Measurements from ENCODE around the gene CAMTA1.
"Not testable (repeated sequence)": the region's sequence is repeated elsewhere in the genome, so short reads cannot be mapped to it uniquely, and the experiment has no call there.

The CAMTA1 gene

GRCh38 chr1:6827079-6827478 lies 41.8 kb downstream of the CAMTA1 start:
- H3K27me3 ChIP-seq (ENCODE audit: insufficient read depth, low read length), result no peaks in the 10 kb centered on the region
- no peak overlapping the region for H4K12ac ChIP-seq (ENCODE audit: low read depth, low read length)
- no peak overlapping the region for H2AK5ac ChIP-seq (ENCODE audit: low read length)
- no peak overlapping the region for H2AFZ ChIP-seq (ENCODE audit: insufficient read depth, low read length, poor library complexity)
- no peak overlapping the region for H4K91ac ChIP-seq (ENCODE audit: low read depth, low read length)
- H2BK12ac ChIP-seq (ENCODE audit: low read length), result no peak overlapping the region
- no peaks in the 10 kb centered on the region for H3K79me1 ChIP-seq (ENCODE audit: low read length)
- no peak overlapping the region for H3K18ac ChIP-seq (ENCODE audit: low read length)
- no peak overlapping the region for H3K4me3 ChIP-seq (ENCODE audit: low read depth, low read length)
- H3K9me3 ChIP-seq (ENCODE audit: insufficient read depth, low read depth, low read length), result no peaks in the 10 kb centered on the region
- no peak overlapping the region for H4K8ac ChIP-seq (ENCODE audit: low read depth, low read length)
- no peak overlapping the region for H3K14ac ChIP-seq (ENCODE audit: low read length)
- H3K27ac ChIP-seq (ENCODE audit: low read depth, low read length), result no peak overlapping the region
- no peak overlapping the region for H2BK5ac ChIP-seq (ENCODE audit: low read depth, low read length, poor library complexity)
- DNase-seq, result no peak
- no peak overlapping the region for H3K9ac ChIP-seq (ENCODE audit: low read length)
- no CpG with 5 or more reads among the region's 3 CpGs for WGBS (ENCODE audit: extremely low coverage, insufficient coverage, insufficient read length)
- H3K4ac ChIP-seq (ENCODE audit: low read depth, low read length), result no peak overlapping the region
- H3K4me1 ChIP-seq (ENCODE audit: control insufficient read depth in 1 of 2, insufficient read depth in 2 of 2, low read length in 2 of 2), result no peaks in the 10 kb centered on the region
- H3K79me2 ChIP-seq (ENCODE audit: control insufficient read depth, insufficient read depth, low read length, poor library complexity), result no peaks in the 10 kb centered on the region
- no peak overlapping the region for H2BK120ac ChIP-seq (ENCODE audit: insufficient read depth, low read length, poor library complexity)
- H3K4me2 ChIP-seq (ENCODE audit: low read length), result no peak overlapping the region
- H3K36me3 ChIP-seq (ENCODE audit: control insufficient read depth in 1 of 2, insufficient read depth in 2 of 2, low read length in 2 of 2), result peaks cover 1 to 2% of the 10 kb centered on the region in 2 experiments
- H3K23ac ChIP-seq (ENCODE audit: low read length), result no peak overlapping the region

GRCh38 chr1:6827630-6828165 lies 42.4 kb downstream of the CAMTA1 start:
- Histone ChIP-seq H4K91ac (ENCODE audit: low read depth, low read length) (no peak overlapping the region), H3K9me3 (ENCODE audit: insufficient read depth, low read depth, low read length) (no peaks in the 10 kb centered on the region), H3K36me3 (ENCODE audit: control insufficient read depth in 1 of 2, insufficient read depth in 2 of 2, low read length in 2 of 2) (peaks cover 1 to 2% of the 10 kb centered on the region in 2 experiments), H3K14ac (ENCODE audit: low read length) (no peak overlapping the region), H3K79me1 (ENCODE audit: low read length) (no peaks in the 10 kb centered on the region), H3K4me2 (ENCODE audit: low read length) (no peak overlapping the region), H2BK12ac (ENCODE audit: low read length) (no peak overlapping the region), H3K4ac (ENCODE audit: low read depth, low read length) (no peak overlapping the region), H2AFZ (ENCODE audit: insufficient read depth, low read length, poor library complexity) (no peak overlapping the region), H3K4me3 (ENCODE audit: low read depth, low read length) (no peak overlapping the region), H3K27me3 (ENCODE audit: insufficient read depth, low read length) (no peaks in the 10 kb centered on the region), H4K8ac (ENCODE audit: low read depth, low read length) (no peak overlapping the region), H3K79me2 (ENCODE audit: control insufficient read depth, insufficient read depth, low read length, poor library complexity) (no peaks in the 10 kb centered on the region), H2BK5ac (ENCODE audit: low read depth, low read length, poor library complexity) (no peak overlapping the region), H2AK5ac (ENCODE audit: low read length) (no peak overlapping the region), H4K12ac (ENCODE audit: low read depth, low read length) (no peak overlapping the region), H2BK120ac (ENCODE audit: insufficient read depth, low read length, poor library complexity) (no peak overlapping the region), H3K27ac (ENCODE audit: low read depth, low read length) (no peak overlapping the region), H3K23ac (ENCODE audit: low read length) (no peak overlapping the region), H3K4me1 (ENCODE audit: control insufficient read depth in 1 of 2, insufficient read depth in 2 of 2, low read length in 2 of 2) (no peaks in the 10 kb centered on the region), H3K18ac (ENCODE audit: low read length) (no peak overlapping the region), H3K9ac (ENCODE audit: low read length) (no peak overlapping the region)
- DNase-seq, result no peak
- WGBS (ENCODE audit: extremely low coverage, insufficient coverage, insufficient read length), result no CpG with 5 or more reads among the region's 10 CpGs

- no CpG with 5 or more reads among the region's 1 CpG for WGBS (ENCODE audit: extremely low coverage, insufficient coverage, insufficient read length)
- Histone ChIP-seq H3K4ac (ENCODE audit: low read depth, low read length) (no peak overlapping the region), H2AK5ac (ENCODE audit: low read length) (no peak overlapping the region), H3K23ac (ENCODE audit: low read length) (no peak overlapping the region), H4K12ac (ENCODE audit: low read depth, low read length) (no peak overlapping the region), H3K14ac (ENCODE audit: low read length) (no peak overlapping the region), H3K18ac (ENCODE audit: low read length) (no peak overlapping the region), H3K9me3 (ENCODE audit: insufficient read depth, low read depth, low read length) (no peaks in the 10 kb centered on the region), H2BK5ac (ENCODE audit: low read depth, low read length, poor library complexity) (no peak overlapping the region), H3K36me3 (ENCODE audit: control insufficient read depth in 1 of 2, insufficient read depth in 2 of 2, low read length in 2 of 2) (peaks cover 2 to 8% of the 10 kb centered on the region in 2 experiments), H3K4me1 (ENCODE audit: control insufficient read depth in 1 of 2, insufficient read depth in 2 of 2, low read length in 2 of 2) (no peaks in the 10 kb centered on the region), H4K91ac (ENCODE audit: low read depth, low read length) (no peak overlapping the region), H3K9ac (ENCODE audit: low read length) (no peak overlapping the region), H2AFZ (ENCODE audit: insufficient read depth, low read length, poor library complexity) (no peak overlapping the region), H2BK12ac (ENCODE audit: low read length) (no peak overlapping the region), H3K79me1 (ENCODE audit: low read length) (no peaks in the 10 kb centered on the region), H3K4me3 (ENCODE audit: low read depth, low read length) (no peak overlapping the region), H3K4me2 (ENCODE audit: low read length) (no peak overlapping the region), H3K27ac (ENCODE audit: low read depth, low read length) (no peak overlapping the region), H4K8ac (ENCODE audit: low read depth, low read length) (no peak overlapping the region), H3K27me3 (ENCODE audit: insufficient read depth, low read length) (no peaks in the 10 kb centered on the region), H3K79me2 (ENCODE audit: control insufficient read depth, insufficient read depth, low read length, poor library complexity) (no peaks in the 10 kb centered on the region), H2BK120ac (ENCODE audit: insufficient read depth, low read length, poor library complexity) (no peak overlapping the region)
- no peak for DNase-seq
Measured at GRCh38 chr1:6831366-6831765, 46.1 kb downstream of the CAMTA1 start.

- not testable (repeated sequence) for H3K27ac ChIP-seq (ENCODE audit: low read depth, low read length); H3K4me1 ChIP-seq (ENCODE audit: control insufficient read depth in 1 of 2, insufficient read depth in 2 of 2, low read length in 2 of 2); H3K9ac ChIP-seq (ENCODE audit: low read length); H4K8ac ChIP-seq (ENCODE audit: low read depth, low read length); H2AFZ ChIP-seq (ENCODE audit: insufficient read depth, low read length, poor library complexity); H3K18ac ChIP-seq (ENCODE audit: low read length); H3K14ac ChIP-seq (ENCODE audit: low read length); H3K79me1 ChIP-seq (ENCODE audit: low read length); H3K4me3 ChIP-seq (ENCODE audit: low read depth, low read length); H3K23ac ChIP-seq (ENCODE audit: low read length); H3K4me2 ChIP-seq (ENCODE audit: low read length); H2AK5ac ChIP-seq (ENCODE audit: low read length); H3K27me3 ChIP-seq (ENCODE audit: insufficient read depth, low read length); H2BK5ac ChIP-seq (ENCODE audit: low read depth, low read length, poor library complexity); H4K12ac ChIP-seq (ENCODE audit: low read depth, low read length); H3K4ac ChIP-seq (ENCODE audit: low read depth, low read length); H3K79me2 ChIP-seq (ENCODE audit: control insufficient read depth, insufficient read depth, low read length, poor library complexity); H3K9me3 ChIP-seq (ENCODE audit: insufficient read depth, low read depth, low read length); H2BK12ac ChIP-seq (ENCODE audit: low read length); H4K91ac ChIP-seq (ENCODE audit: low read depth, low read length); DNase-seq; H3K36me3 ChIP-seq (ENCODE audit: control insufficient read depth in 1 of 2, insufficient read depth in 2 of 2, low read length in 2 of 2); H2BK120ac ChIP-seq (ENCODE audit: insufficient read depth, low read length, poor library complexity)
- WGBS (ENCODE audit: extremely low coverage, insufficient coverage, insufficient read length), result no CpG with 5 or more reads among the region's 2 CpGs
Measured at GRCh38 chr1:6832006-6832405, 46.8 kb downstream of the CAMTA1 start.
